Bronchial epithelial cell (primary cell): ENCODE measurements around the gene LRMDA. TPM values are rescaled to one million over a fixed set of nuclear protein-coding genes. Genes with fewer than 3 reads are reported as not detected.

ENCODE experiments used
- DNase-seq: peaks from one replicate; pipeline ENCODE4 v3.0.0-alpha.2; 2010; ENCODE audit warnings: low read depth
- FAIRE-seq: peaks from 2 replicates; lab custom pipeline; 2011; peaks lifted over from hg19 to GRCh38; lab: Jason Lieb, UNC
- H3K27me3 ChIP-seq: 2 replicates; pipeline ENCODE4 v1.5.1; 2011; ENCODE audit warnings: low read length; ENCODE audit not compliant: control insufficient read depth, insufficient read depth
- H3K36me3 ChIP-seq: 2 replicates; pipeline ENCODE4 v1.5.1; 2011; ENCODE audit warnings: low read length; ENCODE audit not compliant: control insufficient read depth, insufficient read depth
- H3K4me3 ChIP-seq: 2 replicates; pipeline ENCODE4 v1.5.1; 2011; ENCODE audit warnings: mild to moderate bottlenecking, low read depth, low read length, control low read depth
- CTCF ChIP-seq: IDR thresholded peaks from 2 replicates; pipeline ENCODE4 v1.5.1; 2011; ENCODE audit warnings: mild to moderate bottlenecking, moderate library complexity, low read length, control low read depth, inconsistent platforms; ENCODE audit not compliant: insufficient read depth, severe bottlenecking
- total RNA-seq: library from RNA; depleted of rRNA; stranded (reverse); fragments of >200 nt; gene quantifications from 2 replicates; pipeline ENCODE4 v1.2.1, GENCODE V29; 2014

Gene LRMDA
- total RNA-seq, 1 donor from 2014 or later: 1.6 TPM

DNA sequence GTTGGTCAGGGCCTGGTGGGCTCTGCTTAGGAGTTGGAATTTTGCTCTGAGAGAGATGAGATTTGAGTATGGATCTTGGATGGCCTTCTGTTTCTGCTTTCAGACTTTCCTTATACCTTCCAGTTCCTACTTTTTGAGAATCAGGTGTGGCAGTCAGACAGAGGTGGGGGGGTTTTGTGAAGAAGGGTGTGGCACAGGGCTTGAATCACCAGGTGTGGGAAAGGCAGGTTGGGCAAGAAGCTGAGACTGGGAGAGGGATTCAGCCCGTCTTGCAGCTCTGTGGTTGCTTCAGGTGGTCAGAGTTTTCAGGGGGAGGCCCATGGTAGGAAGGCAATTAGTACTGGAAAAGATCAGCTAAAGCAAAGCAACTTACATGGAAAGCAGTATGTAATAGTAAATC is 340.2 kb downstream of the LRMDA start:
- Histone ChIP-seq H3K27me3 (no peaks in the 10 kb centered on the region), H3K4me3 (no peak overlapping the region), H3K36me3 (no peaks in the 10 kb centered on the region)
- FAIRE-seq (no peak), DNase-seq (peak; percentile 85)
- TF ChIP-seq CTCF: no peak

DNA sequence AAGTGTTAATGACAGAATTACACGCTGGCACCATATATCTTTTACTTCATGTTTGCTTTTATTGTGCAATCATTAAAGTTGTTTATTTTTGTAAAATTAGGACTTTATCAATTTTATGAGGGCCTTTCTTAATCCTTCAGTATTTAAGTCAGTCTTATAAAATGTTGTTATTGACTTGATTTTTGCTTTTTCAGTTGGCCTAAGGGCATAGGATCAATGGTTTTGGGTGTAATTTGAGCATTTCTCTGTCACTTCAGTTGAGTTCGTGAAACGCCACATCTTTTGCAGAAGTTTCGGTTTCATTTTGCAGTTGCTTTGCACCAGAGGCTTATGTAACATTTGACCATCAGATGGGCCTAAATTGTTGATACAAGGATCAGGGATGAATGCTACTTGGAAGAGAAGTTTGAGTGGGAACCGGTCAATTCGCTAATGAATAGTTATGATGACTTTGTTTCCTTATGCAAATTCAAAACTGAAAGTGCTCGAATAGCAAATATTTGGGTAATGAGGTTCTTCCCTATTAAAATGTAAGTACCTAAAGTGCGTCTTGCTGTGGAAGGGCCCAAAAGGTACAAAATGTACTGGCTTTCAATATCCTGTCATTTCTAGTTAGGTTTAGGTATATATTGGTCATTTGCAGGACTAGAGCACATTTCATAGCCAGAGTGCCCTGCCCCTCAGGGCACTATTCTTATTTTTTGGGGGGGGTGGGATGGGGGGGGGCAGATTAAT is 340.9 kb downstream of the LRMDA start:
- Histone ChIP-seq H3K36me3 (no peaks in the 10 kb centered on the region), H3K4me3 (peak overlapping the region; percentile 17), H3K27me3 (no peaks in the 10 kb centered on the region)
- TF ChIP-seq CTCF: no peak
- no peak for FAIRE-seq
- peak; percentile 26 for DNase-seq

DNA sequence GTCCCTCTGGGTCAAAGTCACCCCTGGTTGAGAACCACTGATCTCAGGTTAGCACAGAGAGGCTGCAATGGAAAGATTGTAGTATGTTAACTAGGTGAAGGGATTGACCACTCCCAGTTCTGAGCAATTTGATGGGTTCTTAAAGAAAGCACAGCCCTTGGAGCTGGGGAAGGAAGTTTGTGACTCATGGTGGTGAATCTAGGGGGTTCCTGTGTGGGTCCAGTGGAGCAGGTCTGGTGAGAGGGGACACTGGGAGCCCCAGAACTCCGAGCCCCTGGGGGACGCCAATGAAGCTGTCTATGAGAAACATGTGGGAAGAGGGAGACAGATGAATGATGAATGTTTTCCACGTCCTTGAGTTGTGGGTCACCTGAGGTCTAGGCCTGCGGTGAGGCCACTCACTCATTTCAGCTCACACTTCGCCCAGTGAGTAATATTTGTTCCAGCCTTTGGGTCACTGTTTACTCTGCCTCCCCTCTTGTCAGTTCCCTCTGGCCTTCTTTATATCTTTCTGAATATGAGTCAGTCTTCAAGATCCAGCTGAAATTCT is 341.9 kb downstream of the LRMDA start:
- Histone ChIP-seq H3K27me3 (no peaks in the 10 kb centered on the region), H3K4me3 (no peak overlapping the region), H3K36me3 (no peaks in the 10 kb centered on the region)
- peak; percentile 93 for DNase-seq
- no peak for TF ChIP-seq CTCF
- FAIRE-seq: peak; percentile 13

DNA sequence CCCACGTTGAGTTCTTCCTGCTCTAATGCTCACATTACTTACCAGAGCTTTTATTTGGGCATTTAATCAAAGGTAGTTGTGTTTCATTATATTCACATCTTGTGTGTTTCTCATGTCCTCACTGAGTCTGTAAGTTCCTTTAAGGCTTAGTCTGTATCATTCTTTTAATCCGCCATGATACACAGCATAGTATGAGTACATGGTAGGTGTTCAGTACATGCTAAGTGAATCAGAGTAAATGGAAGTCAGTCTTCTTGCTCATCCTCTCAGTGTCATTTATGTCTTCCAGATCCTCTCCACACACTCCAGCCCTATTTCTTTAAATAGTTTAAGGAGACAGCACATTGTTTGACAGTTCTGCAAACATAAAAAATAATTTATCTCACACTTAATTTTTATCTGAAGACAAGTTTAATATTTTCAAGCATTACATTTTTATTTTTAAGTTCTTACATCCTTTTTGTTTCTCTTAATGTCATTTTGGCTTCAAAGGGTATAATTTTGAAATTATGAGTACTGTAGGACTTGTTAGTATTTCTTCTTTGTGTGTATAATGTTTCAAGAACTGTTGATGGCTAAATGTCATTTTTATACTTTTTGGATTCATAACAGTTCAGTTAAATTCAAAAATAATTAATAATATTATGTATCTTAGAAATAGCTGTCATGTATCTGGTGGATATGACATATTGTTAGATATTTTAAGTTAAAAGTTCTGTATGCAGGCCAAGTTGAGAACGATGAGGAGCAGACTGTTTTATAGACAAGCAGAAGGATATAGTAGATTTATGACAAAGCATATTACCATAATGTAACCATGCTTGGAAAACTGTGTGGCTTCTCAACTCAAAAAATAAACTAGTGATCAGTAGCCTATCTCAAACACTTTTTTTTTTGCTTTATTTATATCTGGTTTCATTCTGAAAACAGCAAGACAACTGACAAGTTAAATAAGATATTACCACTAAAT is 342.7 kb downstream of the LRMDA start:
- no peak for DNase-seq
- TF ChIP-seq CTCF: no peak
- Histone ChIP-seq H3K36me3 (no peaks in the 10 kb centered on the region), H3K4me3 (no peak overlapping the region), H3K27me3 (no peaks in the 10 kb centered on the region)
- no peak for FAIRE-seq

GRCh38 chr10:75774783-75775490 is 343.5 kb downstream of the LRMDA start:
- FAIRE-seq (no peak), DNase-seq (no peak)
- TF ChIP-seq CTCF: no peak
- H3K27me3 ChIP-seq: no peaks in the 10 kb centered on the region
- no peak overlapping the region for H3K4me3 ChIP-seq
- no peaks in the 10 kb centered on the region for H3K36me3 ChIP-seq
